ENCODE results near the gene ETV1. TPM values are rescaled to one million over a fixed set of nuclear protein-coding genes. Genes with fewer than 3 reads are reported as not detected.
A peak's percentile ranks its signal among the peaks of the same experiment; 100 is the strongest.

The ETV1 gene
- total RNA-seq, 1 donor from 2014 or later = 89.0 TPM

DNA sequence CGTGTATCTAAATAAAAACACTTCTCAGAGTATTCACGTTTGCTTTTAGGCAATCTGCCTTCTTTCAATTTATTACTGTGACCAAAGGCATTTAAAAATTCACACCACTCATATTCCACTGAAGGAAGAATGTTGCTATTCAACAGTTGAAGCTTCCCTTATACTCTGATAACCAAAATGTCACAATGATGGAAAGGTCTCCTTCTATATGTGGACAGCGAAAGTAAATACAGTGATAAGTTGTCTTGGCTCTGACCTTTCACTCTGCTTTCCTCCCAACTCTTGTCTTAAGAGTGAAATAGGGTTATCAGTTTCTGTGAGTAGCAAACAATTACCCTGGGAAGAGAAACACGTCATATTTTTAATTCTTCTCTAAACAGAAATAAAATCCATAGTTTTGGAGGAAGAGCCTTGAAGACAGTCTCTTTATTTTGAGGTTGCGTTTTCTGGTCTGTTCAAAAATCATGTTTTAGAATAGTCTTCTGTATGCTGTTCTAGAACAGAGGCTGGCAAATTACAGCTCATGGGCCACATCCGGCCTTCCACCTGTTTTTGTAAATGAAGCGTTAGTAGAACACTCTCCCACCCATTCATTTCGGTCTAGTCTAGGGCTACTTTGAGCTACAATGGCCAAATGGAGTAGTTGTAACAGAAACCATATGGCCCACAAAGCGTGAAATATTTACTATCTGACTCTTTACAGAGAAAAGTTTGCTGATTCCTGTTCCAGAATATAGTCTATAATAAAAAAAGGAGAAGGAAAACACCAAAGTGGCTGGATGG, 41.3 kb downstream of the ETV1 start:
- Histone ChIP-seq H3K27me3 (ENCODE audit: low read depth) (no peaks in the 10 kb centered on the region), H3K27ac (no peak overlapping the region), H3K4me3 (no peak overlapping the region), H3K4me1 (peaks cover 22% of the 10 kb centered on the region), H3K9me3 (no peaks in the 10 kb centered on the region), H3K36me3 (no peaks in the 10 kb centered on the region)
- TF ChIP-seq, protein P1, sequence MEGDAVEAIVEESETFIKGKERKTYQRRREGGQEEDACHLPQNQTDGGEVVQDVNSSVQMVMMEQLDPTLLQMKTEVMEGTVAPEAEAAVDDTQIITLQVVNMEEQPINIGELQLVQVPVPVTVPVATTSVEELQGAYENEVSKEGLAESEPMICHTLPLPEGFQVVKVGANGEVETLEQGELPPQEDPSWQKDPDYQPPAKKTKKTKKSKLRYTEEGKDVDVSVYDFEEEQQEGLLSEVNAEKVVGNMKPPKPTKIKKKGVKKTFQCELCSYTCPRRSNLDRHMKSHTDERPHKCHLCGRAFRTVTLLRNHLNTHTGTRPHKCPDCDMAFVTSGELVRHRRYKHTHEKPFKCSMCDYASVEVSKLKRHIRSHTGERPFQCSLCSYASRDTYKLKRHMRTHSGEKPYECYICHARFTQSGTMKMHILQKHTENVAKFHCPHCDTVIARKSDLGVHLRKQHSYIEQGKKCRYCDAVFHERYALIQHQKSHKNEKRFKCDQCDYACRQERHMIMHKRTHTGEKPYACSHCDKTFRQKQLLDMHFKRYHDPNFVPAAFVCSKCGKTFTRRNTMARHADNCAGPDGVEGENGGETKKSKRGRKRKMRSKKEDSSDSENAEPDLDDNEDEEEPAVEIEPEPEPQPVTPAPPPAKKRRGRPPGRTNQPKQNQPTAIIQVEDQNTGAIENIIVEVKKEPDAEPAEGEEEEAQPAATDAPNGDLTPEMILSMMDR (IDR thresholded peaks at IDR 0.05) = no peak
- DNase-seq (no peak), ATAC-seq (no peak)
- intact Hi-C loops (cut with DNase I) = no loop called here

DNA sequence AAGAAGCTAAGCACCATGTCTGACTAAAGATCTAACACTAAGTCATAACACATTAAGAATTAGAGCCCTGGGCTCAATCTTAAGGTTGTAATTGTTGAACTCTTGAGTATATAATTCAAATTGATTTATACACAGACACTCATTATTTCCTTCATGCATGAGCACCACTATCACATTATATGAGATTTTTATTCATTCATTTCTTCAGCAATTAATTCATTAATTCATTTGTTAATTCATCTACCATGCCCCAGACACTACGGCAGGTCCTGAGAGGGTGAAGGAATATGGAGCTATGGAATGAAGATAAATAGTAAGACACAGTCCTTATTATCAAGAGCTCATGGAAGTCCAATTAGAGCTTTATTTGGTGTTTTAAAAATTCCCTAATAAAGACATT, 41.9 kb downstream of the ETV1 start:
- Histone ChIP-seq H3K27me3 (ENCODE audit: low read depth) (no peaks in the 10 kb centered on the region), H3K4me3 (no peak overlapping the region), H3K36me3 (no peaks in the 10 kb centered on the region), H3K4me1 (peaks cover 22% of the 10 kb centered on the region), H3K9me3 (no peaks in the 10 kb centered on the region), H3K27ac (no peak overlapping the region)
- TF ChIP-seq, protein P1 (IDR thresholded peaks at IDR 0.05) = no peak
- ATAC-seq (no peak), DNase-seq (no peak)
- intact Hi-C loops (cut with DNase I) = no loop called here

DNA sequence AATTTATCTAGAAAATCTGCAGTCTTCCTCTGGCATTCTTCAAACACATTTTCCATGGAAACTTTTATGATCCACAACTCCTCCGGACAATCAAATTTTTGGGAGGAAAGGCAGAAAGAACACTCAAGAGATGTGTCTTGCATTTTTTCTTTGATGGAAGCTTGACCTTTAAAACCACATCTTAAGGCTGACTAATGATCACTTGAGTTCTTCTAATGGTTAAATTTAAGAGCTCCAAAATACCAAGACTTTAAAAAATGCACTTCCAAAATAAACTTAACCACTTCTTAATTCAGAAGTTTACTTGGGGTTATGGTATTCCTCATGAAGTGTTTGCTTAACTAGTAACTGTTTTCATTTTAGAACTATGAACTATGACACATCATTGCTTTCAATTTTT, 43.3 kb downstream of the ETV1 start:
- Histone ChIP-seq H3K27ac (peak overlapping the region; percentile 53), H3K9me3 (no peaks in the 10 kb centered on the region), H3K4me1 (peaks cover 22% of the 10 kb centered on the region), H3K4me3 (no peak overlapping the region), H3K36me3 (no peaks in the 10 kb centered on the region), H3K27me3 (ENCODE audit: low read depth) (no peaks in the 10 kb centered on the region)
- TF ChIP-seq, protein P1 (IDR thresholded peaks at IDR 0.05) = no peak
- intact Hi-C loops (cut with DNase I) = no loop called here
- ATAC-seq (peak; percentile 11 to 66), DNase-seq (no peak)

DNA sequence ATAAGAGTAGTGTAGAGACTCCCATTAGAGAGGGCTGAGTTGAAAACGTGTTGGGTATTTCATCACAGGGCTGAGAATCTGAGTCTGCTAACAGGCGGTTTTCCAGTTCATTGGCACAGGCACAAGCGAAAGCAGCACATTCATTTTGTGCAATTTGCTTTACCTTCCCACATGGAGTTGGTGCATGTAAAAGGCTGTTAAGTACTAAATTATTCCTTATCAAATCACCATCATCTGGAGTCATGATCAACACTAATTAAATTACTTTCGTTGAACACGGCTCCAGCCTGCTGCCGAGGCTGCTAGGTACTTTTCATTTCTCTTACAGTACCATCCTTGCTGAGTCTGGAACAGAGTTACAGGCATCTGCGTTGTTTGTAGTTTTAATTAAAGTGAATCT, 43.8 kb downstream of the ETV1 start:
- no peak overlapping the region for H3K4me3 ChIP-seq

DNA sequence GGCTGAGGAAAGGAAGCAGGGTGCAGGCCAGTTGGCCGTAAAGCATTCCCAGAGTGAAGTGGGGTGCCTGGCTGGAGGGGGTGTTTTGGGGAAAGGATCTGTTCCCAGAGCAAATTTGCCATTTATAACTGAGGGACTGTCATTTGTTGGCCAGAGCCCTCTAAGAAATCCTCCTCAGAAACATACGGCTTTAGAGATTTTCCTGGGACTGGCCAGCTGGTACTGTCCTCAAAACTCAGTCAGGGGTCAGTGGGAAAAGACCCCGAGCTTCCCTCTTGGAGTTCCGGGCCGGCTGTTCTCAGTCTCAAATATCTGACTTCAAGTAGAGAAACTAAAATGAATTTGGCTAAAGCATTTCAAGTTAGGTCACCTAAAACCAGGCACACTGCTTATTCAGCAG, 55.9 kb downstream of the ETV1 start:
- H3K36me3 ChIP-seq = peaks cover 31% of the 10 kb centered on the region
- ATAC-seq (no peak), DNase-seq (no peak)
- H3K27ac ChIP-seq = peak overlapping the region; percentile 31
- no peaks in the 10 kb centered on the region for H3K27me3 ChIP-seq (ENCODE audit: low read depth)
- no peaks in the 10 kb centered on the region for H3K9me3 ChIP-seq
- TF ChIP-seq, protein P1 (IDR thresholded peaks at IDR 0.05) = no peak
- no peak overlapping the region for H3K4me3 ChIP-seq
- intact Hi-C loops (cut with DNase I) = no loop called here
- H3K4me1 ChIP-seq = no peaks in the 10 kb centered on the region

More for the DNA sequence above, 43.8 kb downstream of the ETV1 start:
- H3K27ac ChIP-seq = peak overlapping the region; percentile 53
- ATAC-seq = peak; percentile 70 to 89
- no peak for DNase-seq
- peaks cover 22% of the 10 kb centered on the region for H3K4me1 ChIP-seq
- TF ChIP-seq, protein P1 (IDR thresholded peaks at IDR 0.05) = no peak
- no peaks in the 10 kb centered on the region for H3K27me3 ChIP-seq (ENCODE audit: low read depth)
- intact Hi-C loops (cut with DNase I) = no loop called here
- no peaks in the 10 kb centered on the region for H3K9me3 ChIP-seq
- H3K36me3 ChIP-seq = no peaks in the 10 kb centered on the region

Data from lower lobe of right lung (tissue), 2 donors.